H9 (cell line): ENCODE data around the gene TGFB3. TPM values are rescaled to one million over a fixed set of nuclear protein-coding genes. Genes with fewer than 3 reads are reported as not detected.
A peak's percentile ranks its signal among the peaks of the same experiment; 100 is the strongest.

Experiments used
- DNase-seq: peaks from one replicate; pipeline ENCODE4 v3.0.0-alpha.2; 2017
- H2AFZ ChIP-seq: one replicate; pipeline ENCODE4 v1.6.1; 2013; ENCODE audit warnings: mild to moderate bottlenecking, low read length, control low read depth, moderate library complexity
- H2AK5ac ChIP-seq: 2 replicates; pipeline ENCODE4 v1.6.1; 2013; ENCODE audit warnings: low read length, control low read depth, mixed read lengths; ENCODE audit not compliant: insufficient read length
- H2BK120ac ChIP-seq: one replicate; pipeline ENCODE4 v1.6.1; 2013; ENCODE audit warnings: low read depth, mild to moderate bottlenecking, low read length, control low read depth, inconsistent platforms; ENCODE audit not compliant: poor library complexity, severe bottlenecking
- H2BK12ac ChIP-seq: 2 replicates; pipeline ENCODE4 v1.6.1; 2013; ENCODE audit warnings: low read length, control low read depth, mixed read lengths, low read depth; ENCODE audit not compliant: insufficient read length
- H2BK15ac ChIP-seq: 2 replicates; pipeline ENCODE4 v1.6.1; 2013; ENCODE audit warnings: low read depth, low read length, control low read depth
- H2BK20ac ChIP-seq: one replicate; pipeline ENCODE4 v1.6.1; 2013; ENCODE audit warnings: low read depth, mild to moderate bottlenecking, low read length, control low read depth, inconsistent platforms; ENCODE audit not compliant: poor library complexity, severe bottlenecking
- H2BK5ac ChIP-seq: 2 replicates; pipeline ENCODE4 v1.6.1; 2013; ENCODE audit warnings: low read length, control low read depth, mixed read lengths; ENCODE audit not compliant: insufficient read length
- H3K14ac ChIP-seq: 2 replicates; pipeline ENCODE4 v1.6.1; 2013; ENCODE audit warnings: low read length, control low read depth; ENCODE audit not compliant: insufficient read depth
- H3K18ac ChIP-seq: 2 replicates; pipeline ENCODE4 v1.6.1; 2013; ENCODE audit warnings: low read depth, mild to moderate bottlenecking, mixed read lengths, low read length, control low read depth; ENCODE audit not compliant: insufficient read length
- H3K23ac ChIP-seq: 2 replicates; pipeline ENCODE4 v1.6.1; 2013; ENCODE audit warnings: low read length, control low read depth, mixed read lengths, low read depth; ENCODE audit not compliant: insufficient read length
- H3K23me2 ChIP-seq: 2 replicates; pipeline ENCODE4 v1.6.1; 2013; ENCODE audit warnings: low read depth, mild to moderate bottlenecking, mixed read lengths, low read length, control low read depth; ENCODE audit not compliant: insufficient read length, poor library complexity, severe bottlenecking
- H3K27ac ChIP-seq: 2 replicates; pipeline ENCODE4 v1.5.1; 2013; ENCODE audit warnings: low read length, control low read depth, mixed read lengths, low read depth; ENCODE audit not compliant: insufficient read length
- H3K27me3 ChIP-seq: 2 replicates; pipeline ENCODE4 v1.6.1; 2013; ENCODE audit warnings: low read length, control low read depth, inconsistent platforms; ENCODE audit not compliant: insufficient read depth
- H3K4ac ChIP-seq: 2 replicates; pipeline ENCODE4 v1.6.1; 2013; ENCODE audit warnings: low read depth, mild to moderate bottlenecking, control low read depth, inconsistent platforms, low read length, moderate library complexity
- H3K4me1 ChIP-seq: 2 replicates; pipeline ENCODE4 v1.6.1; 2013; ENCODE audit warnings: low read length, control low read depth, inconsistent platforms; ENCODE audit not compliant: insufficient read depth
- H3K4me2 ChIP-seq: 2 replicates; pipeline ENCODE4 v1.6.1; 2013; ENCODE audit warnings: low read length, control low read depth, mixed read lengths; ENCODE audit not compliant: insufficient read length, insufficient read depth
- H3K56ac ChIP-seq: 2 replicates; pipeline ENCODE4 v1.6.1; 2013; ENCODE audit warnings: low read depth, mild to moderate bottlenecking, mixed read lengths, low read length, control low read depth; ENCODE audit not compliant: insufficient read length
- H3K79me1 ChIP-seq: 2 replicates; pipeline ENCODE4 v1.6.1; 2013; ENCODE audit warnings: low read depth, mild to moderate bottlenecking, moderate library complexity, low read length, control low read depth, inconsistent platforms; ENCODE audit not compliant: insufficient read depth, poor library complexity, severe bottlenecking
- H3K79me2 ChIP-seq: 2 replicates; pipeline ENCODE4 v1.6.1; 2013; ENCODE audit warnings: low read length, control low read depth, inconsistent platforms; ENCODE audit not compliant: insufficient read depth
- H3K9ac ChIP-seq: 2 replicates; pipeline ENCODE4 v1.6.1; 2013; ENCODE audit warnings: low read length, control low read depth, mixed read lengths; ENCODE audit not compliant: insufficient read length; ENCODE audit errors: extremely low read depth
- H3K9me3 ChIP-seq: one replicate; pipeline ENCODE4 v1.6.1; 2013; ENCODE audit warnings: low read depth, low read length, inconsistent platforms; ENCODE audit not compliant: control insufficient read depth
- H3T11ph ChIP-seq: one replicate; pipeline ENCODE4 v1.6.1; 2013; ENCODE audit warnings: mild to moderate bottlenecking, low read length, control low read depth, inconsistent platforms
- H4K20me1 ChIP-seq: one replicate; pipeline ENCODE4 v1.6.1; 2013; ENCODE audit not compliant: control insufficient read depth, insufficient read length, insufficient read depth
- H4K5ac ChIP-seq: 2 replicates; pipeline ENCODE4 v1.6.1; 2013; ENCODE audit warnings: low read depth, mild to moderate bottlenecking, mixed read lengths, low read length, control low read depth; ENCODE audit not compliant: insufficient read length
- H4K8ac ChIP-seq: replicated peaks from 2 replicates; pipeline ENCODE4 v1.6.1; 2013; ENCODE audit warnings: low read length, control low read depth, mixed read lengths, low read depth; ENCODE audit not compliant: insufficient read length
- H4K91ac ChIP-seq: 2 replicates; pipeline ENCODE4 v1.6.1; 2013; ENCODE audit warnings: low read depth, mild to moderate bottlenecking, moderate library complexity, mixed read lengths, low read length, control low read depth; ENCODE audit not compliant: insufficient read length
- H3K27ac Mint-ChIP-seq, 3 experiments: 2 replicates in 2 of 3; 3 replicates in 1 of 3; pipeline ENCODE4 v1.8.0; 2020 to 2021; ENCODE audit warnings: mixed read lengths in 3 of 3, mild to moderate bottlenecking in 1 of 3, moderate library complexity in 1 of 3
- H3K27me3 Mint-ChIP-seq: 2 replicates; pipeline ENCODE4 v1.8.0; 2021; ENCODE audit warnings: low read depth, mild to moderate bottlenecking, moderate library complexity, mixed read lengths
- H3K36me3 Mint-ChIP-seq, 3 experiments: 2 replicates in 2 of 3; 3 replicates in 1 of 3; pipeline ENCODE4 v1.8.0; 2020 to 2021; ENCODE audit warnings: low read depth in 3 of 3, mixed read lengths in 3 of 3; ENCODE audit not compliant: insufficient read depth in 1 of 3
- H3K4me1 Mint-ChIP-seq, 2 experiments: 2 replicates each; pipeline ENCODE4 v1.8.0; 2020; ENCODE audit warnings: mixed read lengths in 2 of 2
- H3K4me3 Mint-ChIP-seq, 2 experiments: 2 replicates in 1 of 2; 3 replicates in 1 of 2; pipeline ENCODE4 v1.8.0; 2020 to 2021; ENCODE audit warnings: mild to moderate bottlenecking in 2 of 2, mixed read lengths in 2 of 2, moderate library complexity in 1 of 2
- H3K9me3 Mint-ChIP-seq, 2 experiments: 2 replicates in 1 of 2; 3 replicates in 1 of 2; pipeline ENCODE4 v1.8.0; 2020; ENCODE audit warnings: mild to moderate bottlenecking in 2 of 2, mixed read lengths in 2 of 2, moderate library complexity in 1 of 2
- CTCF ChIP-seq: fragments of 200-600 bp; sonication (generic); conservative IDR thresholded peaks from 3 replicates; pipeline ENCODE4 v1.8.0; 2021; ENCODE audit warnings: antibody characterized with exemption, mild to moderate bottlenecking
- WGBS: extraction: QIAGEN DNeasy Blood & Tissue Kit; methylation state at CpG from one replicate; pipeline ENCODE4 v1.1.7; 2013; ENCODE audit warnings: missing lambda C conversion rate, low lambda C conversion rate, mixed read lengths; ENCODE audit not compliant: insufficient read length; ENCODE audit errors: extremely low coverage; 5-methylcytosine and 5-hydroxymethylcytosine counted together
- total RNA-seq: library from RNA; stranded (reverse); gene quantifications from 2 replicates; pipeline ENCODE4 v1.2.1, GENCODE V29; 2021

The TGFB3 gene
- total RNA-seq, 1 experiment from 2014 or later: 0.37 TPM

DNA sequence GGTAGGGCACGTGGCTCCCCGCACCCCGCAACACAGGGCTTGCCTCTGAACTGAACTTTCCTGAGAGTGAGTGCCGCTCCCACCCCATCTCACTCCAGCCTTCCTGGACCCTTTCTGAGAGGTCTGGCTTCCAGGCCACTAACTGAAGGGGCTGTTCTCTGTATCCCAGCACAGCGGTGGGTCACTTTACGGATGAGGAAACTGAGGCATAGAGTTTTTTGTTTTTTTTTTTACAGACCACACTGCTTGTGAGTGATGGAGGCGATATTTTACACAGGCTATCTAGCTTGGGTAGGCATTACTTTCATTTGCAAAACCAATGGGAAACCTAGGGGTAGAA, 1.2 kb upstream of the TGFB3 start:
- H3K4me1 Mint-ChIP-seq: peaks cover 29 to 32% of the 10 kb centered on the region in 2 experiments
- H2BK5ac ChIP-seq: no peak overlapping the region
- peak overlapping the region in 1 of 3 experiments; percentile 81; a peak in 1 of 7 replicates for H3K27ac Mint-ChIP-seq
- no peak overlapping the region for H3K4ac ChIP-seq
- H3K4me1 ChIP-seq: no peaks in the 10 kb centered on the region
- H3K23me2 ChIP-seq: peaks cover 12% of the 10 kb centered on the region
- H4K5ac ChIP-seq: no peak overlapping the region
- no peaks in the 10 kb centered on the region; a peak in 1 of 7 replicates for H3K36me3 Mint-ChIP-seq
- H3K4me3 Mint-ChIP-seq: peak overlapping the region; percentile 70 to 86
- H3K27me3 Mint-ChIP-seq: peaks cover 59% of the 10 kb centered on the region
- WGBS: no CpG with 5 or more reads among the region's 7 CpGs
- H2AFZ ChIP-seq: no peak overlapping the region
- H2BK20ac ChIP-seq: no peak overlapping the region
- H4K8ac ChIP-seq: no peak overlapping the region
- no peaks in the 10 kb centered on the region for H4K20me1 ChIP-seq
- no peak overlapping the region for H3K27ac ChIP-seq
- no peak overlapping the region for H3K56ac ChIP-seq
- H2AK5ac ChIP-seq: no peak overlapping the region
- no peak overlapping the region for H3K18ac ChIP-seq
- peaks cover 2% of the 10 kb centered on the region; the same call in 1 of the 2 replicates for H3K27me3 ChIP-seq
- H2BK12ac ChIP-seq: no peak overlapping the region
- H4K91ac ChIP-seq: no peak overlapping the region
- H3K14ac ChIP-seq: peak overlapping the region; percentile 31; the same call in 1 of the 2 replicates
- no peak overlapping the region for H3T11ph ChIP-seq
- no peaks in the 10 kb centered on the region for H3K79me2 ChIP-seq
- H2BK15ac ChIP-seq: no peak overlapping the region
- no peak for TF ChIP-seq CTCF
- no peak for DNase-seq
- no peaks in the 10 kb centered on the region; a peak in 1 of 5 replicates for H3K9me3 Mint-ChIP-seq
- H3K9ac ChIP-seq: no peak overlapping the region
- no peak overlapping the region for H3K23ac ChIP-seq
- H3K9me3 ChIP-seq: no peaks in the 10 kb centered on the region
- H3K79me1 ChIP-seq: no peaks in the 10 kb centered on the region
- H2BK120ac ChIP-seq: no peak overlapping the region
- H3K4me2 ChIP-seq: peak overlapping the region; percentile 91
